AG04449 (cell line): Measurements from ENCODE around the gene SP2.

ENCODE experiments used
- CTCF ChIA-PET: fragments of 350-600 bp; formaldehyde crosslinking; extraction: SDS; loops from one replicate; lab custom pipeline; 2021; ENCODE audit warnings: antibody characterized with exemption; lab: Yijun Ruan, JAX
- POLR2A ChIA-PET: fragments of 400-600, 350-600 bp; formaldehyde crosslinking; extraction: SDS; loops from one replicate; lab custom pipeline; 2020; ENCODE audit warnings: antibody characterized with exemption, inconsistent platforms; lab: Yijun Ruan, JAX
- DNase-seq: peaks from one replicate; pipeline ENCODE4 v3.0.0-alpha.2; 2010; ENCODE audit warnings: low read depth, low spot score
- H3K4me3 ChIP-seq: 2 replicates; pipeline ENCODE4 v1.5.1; 2011; ENCODE audit warnings: low read depth, mild to moderate bottlenecking, control low read depth, low read length
- TF ChIP-seq, protein P1 (sequence below): IDR thresholded peaks from one replicate; pipeline ENCODE4 v1.5.1; 2011; ENCODE audit warnings: mild to moderate bottlenecking, moderate library complexity, low read length, control low read depth, inconsistent platforms; ENCODE audit not compliant: insufficient read depth; ENCODE audit errors: missing control alignments

SP2 gene

DNA sequence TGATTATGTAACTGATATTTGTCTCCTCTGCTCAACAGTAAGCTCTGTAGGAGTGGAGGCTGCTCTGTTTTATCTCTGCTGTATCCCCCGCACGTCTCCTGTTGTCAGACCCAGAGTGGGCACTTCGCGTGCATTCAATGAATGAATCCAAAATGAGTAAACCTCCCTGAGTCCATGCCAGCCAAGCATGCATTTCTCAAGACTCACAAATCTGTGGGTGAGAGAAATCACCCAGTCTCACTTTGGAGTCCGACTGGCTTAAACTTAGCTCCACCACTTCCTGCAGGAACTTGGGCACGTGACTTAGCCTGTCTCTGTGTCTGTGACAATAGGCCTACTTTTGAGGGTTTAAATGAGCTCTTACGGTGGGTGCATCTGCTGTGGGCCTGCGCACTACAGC, 49.0 kb downstream of the SP2 start:
- ChIA-PET CTCF (interaction anchor here (0.9 to 18.9 kb wide), 11 partner anchors 6 to 152 kb away, joined by 3 to 775 read pairs (median 38); partner anchors contain the start of genes CDK5RAP3, PNPO, PRR15L and SCRN2), POLR2A (no interaction called here)
- TF ChIP-seq, protein P1, sequence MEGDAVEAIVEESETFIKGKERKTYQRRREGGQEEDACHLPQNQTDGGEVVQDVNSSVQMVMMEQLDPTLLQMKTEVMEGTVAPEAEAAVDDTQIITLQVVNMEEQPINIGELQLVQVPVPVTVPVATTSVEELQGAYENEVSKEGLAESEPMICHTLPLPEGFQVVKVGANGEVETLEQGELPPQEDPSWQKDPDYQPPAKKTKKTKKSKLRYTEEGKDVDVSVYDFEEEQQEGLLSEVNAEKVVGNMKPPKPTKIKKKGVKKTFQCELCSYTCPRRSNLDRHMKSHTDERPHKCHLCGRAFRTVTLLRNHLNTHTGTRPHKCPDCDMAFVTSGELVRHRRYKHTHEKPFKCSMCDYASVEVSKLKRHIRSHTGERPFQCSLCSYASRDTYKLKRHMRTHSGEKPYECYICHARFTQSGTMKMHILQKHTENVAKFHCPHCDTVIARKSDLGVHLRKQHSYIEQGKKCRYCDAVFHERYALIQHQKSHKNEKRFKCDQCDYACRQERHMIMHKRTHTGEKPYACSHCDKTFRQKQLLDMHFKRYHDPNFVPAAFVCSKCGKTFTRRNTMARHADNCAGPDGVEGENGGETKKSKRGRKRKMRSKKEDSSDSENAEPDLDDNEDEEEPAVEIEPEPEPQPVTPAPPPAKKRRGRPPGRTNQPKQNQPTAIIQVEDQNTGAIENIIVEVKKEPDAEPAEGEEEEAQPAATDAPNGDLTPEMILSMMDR = no peak
- H3K4me3 ChIP-seq = no peak overlapping the region
- no peak for DNase-seq

- H3K4me3 ChIP-seq = no peak overlapping the region
- DNase-seq = no peak
- ChIA-PET CTCF (interaction anchor here (0.9 to 18.9 kb wide), 21 partner anchors 6 to 158 kb away, joined by 3 to 775 read pairs (median 5); partner anchors contain the start of genes CDK5RAP3, PNPO, PRR15L and SCRN2), POLR2A (no interaction called here)
- TF ChIP-seq, protein P1 = no peak
Observed at GRCh38 chr17:47945529-47946508, 49.8 kb downstream of the SP2 start.

DNA sequence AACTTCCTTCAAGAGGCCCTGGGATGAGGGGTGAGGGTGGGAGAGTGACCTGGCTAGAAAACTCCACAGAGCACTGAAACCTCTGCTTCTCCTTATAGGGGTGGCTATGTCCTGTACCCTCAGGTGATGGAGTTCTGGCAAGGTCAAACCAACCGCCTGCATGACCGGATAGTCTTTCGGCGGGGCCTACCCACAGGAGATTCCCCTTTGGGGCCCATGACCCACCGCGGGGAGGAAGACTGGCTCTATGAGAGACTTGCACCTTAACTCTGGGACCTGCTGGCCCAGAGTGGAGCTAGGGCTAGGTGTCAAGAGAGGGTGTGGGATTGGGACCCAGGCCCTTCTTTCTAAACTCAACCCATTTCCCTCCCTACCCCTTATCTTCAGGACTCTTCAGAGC, 50.5 kb downstream of the SP2 start:
- H3K4me3 ChIP-seq = no peak overlapping the region
- TF ChIP-seq, protein P1 = no peak
- DNase-seq = no peak
- CTCF ChIA-PET = interaction anchor here (0.7 to 18.9 kb wide), 31 partner anchors 7 to 334 kb away, joined by 3 to 775 read pairs (median 5); partner anchors contain the start of genes CDK5RAP3, LRRC46, MRPL10 and PNPO
- POLR2A ChIA-PET = no interaction called here

DNA sequence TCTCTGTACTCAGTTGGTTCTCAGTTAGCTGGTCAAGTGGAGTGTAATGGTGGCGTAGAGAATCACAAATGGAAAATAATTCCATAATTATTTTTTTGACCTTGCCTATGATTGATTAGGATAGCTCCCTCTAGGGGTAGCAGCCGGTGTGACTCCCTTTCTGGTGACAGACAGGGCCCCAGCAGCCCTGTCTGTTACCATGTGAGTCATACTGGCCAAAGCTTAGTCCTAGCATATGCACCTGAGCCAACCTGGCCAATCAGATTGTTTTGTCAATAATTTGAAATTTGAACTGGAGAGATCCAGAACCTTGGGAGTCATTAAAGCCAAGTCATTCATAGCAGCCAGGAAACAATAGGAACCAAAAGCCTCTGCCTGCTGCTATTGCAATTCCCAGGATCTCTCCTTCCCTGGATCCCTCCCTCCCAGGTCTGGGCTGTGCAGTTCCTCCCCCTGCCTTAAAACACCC, 50.9 kb downstream of the SP2 start:
- peak; percentile 36 for DNase-seq
- ChIA-PET POLR2A (no interaction called here), CTCF (interaction anchor here (0.7 to 18.9 kb wide), 31 partner anchors 8 to 333 kb away, joined by 3 to 775 read pairs (median 5); partner anchors contain the start of genes CDK5RAP3, LRRC46, MRPL10 and PNPO)
- H3K4me3 ChIP-seq = no peak overlapping the region
- TF ChIP-seq, protein P1 = peak; percentile 53

DNA sequence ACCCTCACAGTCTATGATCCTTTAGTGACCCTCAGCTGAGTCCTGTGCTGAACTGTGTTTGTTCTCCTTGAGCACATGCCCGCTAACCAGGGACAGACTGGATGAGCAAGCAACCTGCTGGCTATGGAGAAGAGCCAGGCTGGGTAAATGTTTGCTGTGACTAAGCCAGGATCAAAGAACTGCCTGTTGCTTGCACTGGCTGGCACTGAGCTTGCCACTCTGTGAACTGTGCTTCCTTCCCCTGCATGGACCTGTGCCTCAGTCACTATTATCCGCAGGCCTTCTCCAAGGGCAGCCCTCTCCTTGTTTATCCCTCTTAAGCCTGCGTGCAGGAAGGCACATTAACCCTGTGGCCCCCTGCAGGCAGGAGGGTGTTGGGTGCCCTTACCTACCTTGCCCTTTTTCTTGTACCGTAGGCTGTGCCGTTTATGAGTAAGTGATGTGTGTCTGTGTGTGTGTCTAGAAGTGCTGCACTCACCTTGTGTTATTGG, 52.7 kb downstream of the SP2 start:
- no peak overlapping the region for H3K4me3 ChIP-seq
- POLR2A ChIA-PET = interaction anchor here (0.8 to 1.5 kb wide), 2 partner anchors 22 to 69 kb away, joined by 3 read pairs; partner anchors contain the start of gene CDK5RAP3
- CTCF ChIA-PET = interaction anchor here (0.9 to 18.9 kb wide), 33 partner anchors 9 to 192 kb away, joined by 3 to 775 read pairs (median 5); partner anchors contain the start of genes CDK5RAP3, PNPO, PRR15L and SCRN2
- DNase-seq = no peak
- TF ChIP-seq, protein P1 = peak; percentile 19
